Astrocyte (in vitro differentiated cells and primary cell): ENCODE results near the gene SLC19A1. TPM values are rescaled to one million over a fixed set of nuclear protein-coding genes. Genes with fewer than 3 reads are reported as not detected.

Experiments
- DNase-seq: peaks from one replicate; pipeline ENCODE4 v3.0.0-alpha.2; 2010; ENCODE audit warnings: low read depth
- FAIRE-seq: peaks from 2 replicates; lab custom pipeline; 2011; peaks lifted over from hg19 to GRCh38; lab: Jason Lieb, UNC
- H2AFZ ChIP-seq: 2 replicates; pipeline ENCODE4 v1.6.0; 2012; ENCODE audit warnings: low read depth, low read length, inconsistent platforms
- H3K27ac ChIP-seq: 2 replicates; pipeline ENCODE4 v1.5.1; 2011; ENCODE audit warnings: low read depth, low read length, inconsistent platforms
- H3K27me3 ChIP-seq: 2 replicates; pipeline ENCODE4 v1.6.0; 2011; ENCODE audit warnings: low read length, inconsistent platforms; ENCODE audit not compliant: insufficient read depth
- H3K36me3 ChIP-seq: 2 replicates; pipeline ENCODE4 v1.5.1; 2011; ENCODE audit warnings: low read length, inconsistent platforms; ENCODE audit not compliant: insufficient read depth
- H3K4me1 ChIP-seq: 2 replicates; pipeline ENCODE4 v1.5.1; 2011; ENCODE audit warnings: low read length, inconsistent platforms; ENCODE audit not compliant: insufficient read depth
- H3K4me2 ChIP-seq: 2 replicates; pipeline ENCODE4 v1.6.0; 2012; ENCODE audit warnings: low read length, inconsistent platforms
- H3K4me3 ChIP-seq: 2 replicates; pipeline ENCODE4 v1.5.1; 2011; ENCODE audit warnings: low read depth, mild to moderate bottlenecking, low read length, inconsistent platforms; ENCODE audit not compliant: insufficient read depth
- H3K79me2 ChIP-seq: 2 replicates; pipeline ENCODE4 v1.6.0; 2012; ENCODE audit warnings: mild to moderate bottlenecking, low read length, inconsistent platforms; ENCODE audit not compliant: insufficient read depth
- H3K9ac ChIP-seq: 2 replicates; pipeline ENCODE4 v1.6.0; 2012; ENCODE audit warnings: mild to moderate bottlenecking, low read length, inconsistent platforms
- H3K9me3 ChIP-seq: 2 replicates; pipeline ENCODE4 v1.5.1; 2012; ENCODE audit warnings: low read depth, mild to moderate bottlenecking, low read length, inconsistent platforms; ENCODE audit not compliant: insufficient read depth
- H4K20me1 ChIP-seq: 2 replicates; pipeline ENCODE4 v1.6.0; 2012; ENCODE audit warnings: low read length, inconsistent platforms; ENCODE audit not compliant: insufficient read depth
- H3K27ac Mint-ChIP-seq: one replicate; pipeline ENCODE4 v1.8.0; 2021; ENCODE audit warnings: mild to moderate bottlenecking, mixed read lengths; ENCODE audit not compliant: unreplicated experiment
- H3K27me3 Mint-ChIP-seq: one replicate; pipeline ENCODE4 v1.8.0; 2021; ENCODE audit warnings: low read depth, mixed read lengths; ENCODE audit not compliant: unreplicated experiment
- H3K36me3 Mint-ChIP-seq: one replicate; pipeline ENCODE4 v1.8.0; 2021; ENCODE audit warnings: low read depth, mixed read lengths; ENCODE audit not compliant: unreplicated experiment
- H3K4me1 Mint-ChIP-seq: one replicate; pipeline ENCODE4 v1.8.0; 2021; ENCODE audit warnings: low read depth, mixed read lengths; ENCODE audit not compliant: unreplicated experiment
- H3K4me3 Mint-ChIP-seq: one replicate; pipeline ENCODE4 v1.8.0; 2021; ENCODE audit warnings: mild to moderate bottlenecking, moderate library complexity, mixed read lengths; ENCODE audit not compliant: unreplicated experiment
- H3K9me3 Mint-ChIP-seq: one replicate; pipeline ENCODE4 v1.8.0; 2021; ENCODE audit warnings: mild to moderate bottlenecking, mixed read lengths; ENCODE audit not compliant: unreplicated experiment
- EZH2 ChIP-seq: IDR thresholded peaks from 2 replicates; pipeline ENCODE4 v1.6.1; 2012; ENCODE audit warnings: mild to moderate bottlenecking, low read length, inconsistent platforms; ENCODE audit not compliant: insufficient read depth
- total RNA-seq: library from RNA; stranded (reverse); gene quantifications from 2 replicates; pipeline ENCODE4 v1.2.1, GENCODE V29; 2021
- TF ChIP-seq, protein P1 (sequence below): IDR thresholded peaks from 2 replicates; pipeline ENCODE4 v1.5.1; 2011; ENCODE audit warnings: low read depth, mild to moderate bottlenecking, inconsistent platforms, low read length, moderate library complexity; ENCODE audit not compliant: insufficient read depth

Gene SLC19A1
- total RNA-seq, 1 donor from 2014 or later: 11.7 TPM

DNA sequence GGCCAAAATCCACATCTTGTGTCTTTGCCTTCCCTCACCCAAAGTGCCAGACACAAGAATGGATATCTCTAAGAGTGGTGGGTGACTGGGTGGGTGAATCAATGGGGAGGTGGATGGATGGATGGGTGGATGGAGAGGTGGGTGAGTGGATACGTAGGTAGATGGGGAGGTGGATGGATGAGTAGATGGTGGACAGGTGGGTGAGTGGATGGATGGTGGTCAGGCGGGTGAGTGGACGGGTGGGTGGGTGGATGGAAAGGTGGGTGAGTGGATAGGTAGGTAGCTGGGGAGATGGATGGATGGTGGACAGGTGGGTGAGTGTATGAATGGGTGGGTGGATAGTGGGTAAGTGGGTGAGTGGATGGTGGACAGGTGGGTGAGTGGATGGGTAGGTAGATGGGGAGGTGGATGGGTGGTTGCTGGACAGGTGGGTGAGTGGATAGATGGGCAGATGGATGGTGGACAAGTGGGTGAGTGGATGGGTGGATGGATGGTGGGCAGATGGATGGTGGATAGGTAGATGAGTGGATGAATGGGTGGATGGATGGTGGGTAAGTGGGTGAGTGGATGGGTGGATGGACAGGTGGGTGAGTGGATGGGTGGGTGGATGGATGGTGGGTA lies 34.2 kb downstream of the SLC19A1 start:
- H3K9me3 Mint-ChIP-seq: no peaks in the 10 kb centered on the region
- no peaks in the 10 kb centered on the region for H3K79me2 ChIP-seq
- no peaks in the 10 kb centered on the region for H3K9me3 ChIP-seq
- no peak overlapping the region for H3K9ac ChIP-seq
- TF ChIP-seq EZH2: no peak
- TF ChIP-seq, protein P1, sequence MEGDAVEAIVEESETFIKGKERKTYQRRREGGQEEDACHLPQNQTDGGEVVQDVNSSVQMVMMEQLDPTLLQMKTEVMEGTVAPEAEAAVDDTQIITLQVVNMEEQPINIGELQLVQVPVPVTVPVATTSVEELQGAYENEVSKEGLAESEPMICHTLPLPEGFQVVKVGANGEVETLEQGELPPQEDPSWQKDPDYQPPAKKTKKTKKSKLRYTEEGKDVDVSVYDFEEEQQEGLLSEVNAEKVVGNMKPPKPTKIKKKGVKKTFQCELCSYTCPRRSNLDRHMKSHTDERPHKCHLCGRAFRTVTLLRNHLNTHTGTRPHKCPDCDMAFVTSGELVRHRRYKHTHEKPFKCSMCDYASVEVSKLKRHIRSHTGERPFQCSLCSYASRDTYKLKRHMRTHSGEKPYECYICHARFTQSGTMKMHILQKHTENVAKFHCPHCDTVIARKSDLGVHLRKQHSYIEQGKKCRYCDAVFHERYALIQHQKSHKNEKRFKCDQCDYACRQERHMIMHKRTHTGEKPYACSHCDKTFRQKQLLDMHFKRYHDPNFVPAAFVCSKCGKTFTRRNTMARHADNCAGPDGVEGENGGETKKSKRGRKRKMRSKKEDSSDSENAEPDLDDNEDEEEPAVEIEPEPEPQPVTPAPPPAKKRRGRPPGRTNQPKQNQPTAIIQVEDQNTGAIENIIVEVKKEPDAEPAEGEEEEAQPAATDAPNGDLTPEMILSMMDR: no peak
- H3K4me1 ChIP-seq: no peaks in the 10 kb centered on the region
- H3K4me3 Mint-ChIP-seq: no peak overlapping the region
- no peaks in the 10 kb centered on the region for H3K36me3 ChIP-seq
- FAIRE-seq (no peak), DNase-seq (no peak)
- H3K27ac ChIP-seq: no peak overlapping the region
- no peaks in the 10 kb centered on the region for H3K27me3 ChIP-seq
- H3K4me3 ChIP-seq: no peak overlapping the region
- H3K27ac Mint-ChIP-seq: peak overlapping the region; percentile 41
- no peaks in the 10 kb centered on the region for H3K27me3 Mint-ChIP-seq
- peaks cover 2% of the 10 kb centered on the region for H3K36me3 Mint-ChIP-seq
- peaks cover 9% of the 10 kb centered on the region for H4K20me1 ChIP-seq
- peaks cover 1% of the 10 kb centered on the region for H3K4me1 Mint-ChIP-seq
- no peak overlapping the region for H3K4me2 ChIP-seq
- no peak overlapping the region for H2AFZ ChIP-seq

DNA sequence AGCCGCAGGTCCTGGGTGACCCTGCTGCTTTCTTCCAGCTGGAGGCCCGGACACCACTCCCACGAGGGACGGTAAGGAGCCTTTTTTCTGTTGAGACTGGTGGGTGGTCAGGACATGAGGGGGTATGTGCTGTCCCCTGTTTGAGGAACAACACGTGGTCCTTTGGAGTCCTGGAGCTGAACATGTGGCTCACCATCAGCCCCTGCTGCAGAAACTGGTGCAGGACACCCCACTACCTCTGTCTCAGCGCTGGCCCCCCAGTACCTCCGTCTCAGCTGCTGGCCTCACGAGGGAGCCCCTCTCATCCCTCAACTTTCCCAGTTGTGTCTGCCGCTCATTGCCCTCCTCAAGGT lies 34.7 kb downstream of the SLC19A1 start:
- FAIRE-seq: no peak
- H3K9me3 ChIP-seq: no peaks in the 10 kb centered on the region
- Mint-ChIP-seq H3K9me3 (no peaks in the 10 kb centered on the region), H3K4me1 (peaks cover 1% of the 10 kb centered on the region), H3K27ac (no peak overlapping the region), H3K4me3 (no peak overlapping the region), H3K27me3 (no peaks in the 10 kb centered on the region), H3K36me3 (peaks cover 3% of the 10 kb centered on the region)
- H2AFZ ChIP-seq: no peak overlapping the region
- no peaks in the 10 kb centered on the region for H3K79me2 ChIP-seq
- peaks cover 9% of the 10 kb centered on the region for H4K20me1 ChIP-seq
- no peak overlapping the region for H3K27ac ChIP-seq
- TF ChIP-seq, protein P1: no peak
- TF ChIP-seq EZH2: no peak
- no peak overlapping the region for H3K4me2 ChIP-seq
- H3K4me1 ChIP-seq: no peaks in the 10 kb centered on the region
- H3K9ac ChIP-seq: no peak overlapping the region
- H3K4me3 ChIP-seq: no peak overlapping the region
- no peak for DNase-seq
- no peaks in the 10 kb centered on the region for H3K27me3 ChIP-seq
- H3K36me3 ChIP-seq: no peaks in the 10 kb centered on the region

DNA sequence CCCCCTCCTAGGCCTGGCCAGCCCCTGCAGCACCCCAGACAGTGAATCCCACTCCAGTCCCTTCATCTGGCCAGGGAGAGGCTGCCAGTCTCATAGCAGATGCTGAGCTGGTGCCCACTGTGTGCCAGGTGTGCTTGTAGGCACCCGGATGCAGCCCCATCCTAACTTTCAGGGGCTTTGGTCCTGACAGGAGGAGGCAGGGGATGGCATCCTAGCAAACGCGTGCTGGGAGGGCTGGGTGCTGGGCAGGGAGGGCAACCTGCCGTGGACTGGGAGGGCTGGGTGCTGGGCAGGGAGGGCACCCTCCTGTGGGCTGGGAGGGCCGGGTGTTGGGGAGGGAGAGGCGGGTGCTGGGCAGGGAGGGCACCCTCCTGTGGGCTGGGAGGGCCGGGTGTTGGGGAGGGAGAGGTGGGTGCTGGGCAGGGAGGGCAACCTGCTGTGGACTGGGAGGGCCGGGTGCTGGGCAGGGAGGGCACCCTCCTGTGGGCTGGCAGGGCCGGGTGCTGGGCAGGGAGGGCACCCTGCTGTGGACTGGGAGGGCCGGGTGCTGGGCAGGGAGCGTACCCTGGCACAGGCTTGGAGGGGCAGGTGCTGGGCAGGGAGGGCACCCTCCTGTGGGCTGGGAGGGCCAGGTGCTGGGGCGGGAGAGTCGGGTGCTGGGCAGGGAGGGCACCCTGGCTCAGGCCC lies 35.3 kb downstream of the SLC19A1 start:
- no peak for FAIRE-seq
- Histone ChIP-seq H3K4me1 (no peaks in the 10 kb centered on the region), H2AFZ (no peak overlapping the region), H3K9me3 (no peaks in the 10 kb centered on the region), H3K36me3 (no peaks in the 10 kb centered on the region), H3K27me3 (no peaks in the 10 kb centered on the region), H4K20me1 (peaks cover 9% of the 10 kb centered on the region), H3K4me3 (no peak overlapping the region), H3K9ac (no peak overlapping the region), H3K4me2 (no peak overlapping the region), H3K79me2 (no peaks in the 10 kb centered on the region), H3K27ac (no peak overlapping the region)
- Mint-ChIP-seq H3K27ac (peak overlapping the region; percentile 41), H3K4me3 (no peak overlapping the region), H3K27me3 (no peaks in the 10 kb centered on the region), H3K4me1 (peaks cover 1% of the 10 kb centered on the region), H3K36me3 (peaks cover 4% of the 10 kb centered on the region), H3K9me3 (no peaks in the 10 kb centered on the region)
- no peak for TF ChIP-seq EZH2
- TF ChIP-seq, protein P1: no peak
- no peak for DNase-seq
